Esophagus squamous epithelium (tissue), 4 donors: Measurements from ENCODE around the gene LRRC36.

Experiments used
- CTCF ChIP-seq, 6 experiments: fragments of 450-650 bp in 4 of 6; fragments of 200-600 bp in 2 of 6; sonication (generic) in 2 of 6; IDR thresholded peaks; one replicate each; pipeline ENCODE4 v1.5.1; 2016 to 2019; ENCODE audit warnings: antibody characterized with exemption in 6 of 6, mild to moderate bottlenecking in 4 of 6, moderate library complexity in 4 of 6
- POLR2A ChIP-seq, 4 donors: fragments of 450-650 bp; IDR thresholded peaks; one replicate each; pipeline ENCODE4 v1.6.1; 2017; ENCODE audit warnings: antibody characterized with exemption in 4 of 4, mild to moderate bottlenecking in 4 of 4, moderate library complexity in 3 of 4

- TF ChIP-seq CTCF (IDR thresholded peaks at IDR 0.05): no peak
- no peak for TF ChIP-seq POLR2A (IDR thresholded peaks at IDR 0.05)
Observed at GRCh38 chr16:67426950-67427349, 100.3 kb downstream of the LRRC36 start.
